Posterior cingulate gyrus (tissue), 11 donors: Measurements from ENCODE around the gene FUS.
A peak's percentile ranks its signal among the peaks of the same experiment; 100 is the strongest.
"Not testable (repeated sequence)": the region's sequence is repeated elsewhere in the genome, so short reads cannot be mapped to it uniquely, and the experiment has no call there.

Source experiments
- DNase-seq, 10 donors: peaks; one replicate each; pipeline versions ENCODE4 v3.0.0 to v3.0.0-alpha.2; 2020 to 2021; ENCODE audit warnings: mixed read lengths in 3 of 10
- intact Hi-C: fragments of 100-400 bp; cut with DNase I; formaldehyde crosslinking; loops from one replicate; pipeline ENCODE4 v1.15.1; 2023

The FUS gene

DNA sequence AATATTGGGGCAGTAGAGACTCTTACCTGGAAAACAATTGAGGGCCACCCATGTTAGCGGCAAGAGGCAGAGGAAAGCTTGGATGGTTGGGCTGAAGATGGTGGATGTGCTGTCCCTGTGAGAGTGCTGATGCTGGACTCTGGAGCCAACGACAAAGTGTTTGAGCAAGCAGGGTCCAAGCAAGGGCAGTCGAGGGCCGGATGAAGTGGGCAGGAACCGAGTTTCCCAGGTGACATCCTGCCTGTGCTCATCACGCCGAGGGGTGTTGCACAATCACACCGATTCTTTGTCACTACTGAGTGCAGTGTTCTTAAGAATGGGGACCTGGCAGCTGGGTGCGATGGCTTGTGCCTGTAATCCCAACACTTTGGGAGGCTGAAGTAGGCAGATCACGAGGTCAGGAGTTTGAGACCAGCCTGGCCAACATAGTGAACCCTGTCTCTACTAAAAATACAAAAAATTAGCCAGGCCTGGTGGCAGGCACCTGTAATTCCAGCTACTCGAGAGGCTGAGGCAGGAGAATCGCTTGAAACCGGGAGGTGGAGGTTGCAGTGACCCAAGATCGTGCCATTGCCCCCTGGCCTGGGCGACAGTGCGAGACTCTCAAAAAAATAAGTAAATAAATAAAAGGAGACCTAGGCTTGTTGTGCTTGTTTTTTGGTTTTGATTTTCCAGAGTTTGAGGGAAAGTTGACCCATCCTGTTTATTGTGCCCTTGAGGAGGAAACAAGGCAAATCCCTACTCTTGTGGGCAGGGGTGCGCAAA, 16.6 kb downstream of the FUS start:
- intact Hi-C loops = no loop called here
- peak in 2 of 10 donors; percentile 46 to 58 for DNase-seq

DNA sequence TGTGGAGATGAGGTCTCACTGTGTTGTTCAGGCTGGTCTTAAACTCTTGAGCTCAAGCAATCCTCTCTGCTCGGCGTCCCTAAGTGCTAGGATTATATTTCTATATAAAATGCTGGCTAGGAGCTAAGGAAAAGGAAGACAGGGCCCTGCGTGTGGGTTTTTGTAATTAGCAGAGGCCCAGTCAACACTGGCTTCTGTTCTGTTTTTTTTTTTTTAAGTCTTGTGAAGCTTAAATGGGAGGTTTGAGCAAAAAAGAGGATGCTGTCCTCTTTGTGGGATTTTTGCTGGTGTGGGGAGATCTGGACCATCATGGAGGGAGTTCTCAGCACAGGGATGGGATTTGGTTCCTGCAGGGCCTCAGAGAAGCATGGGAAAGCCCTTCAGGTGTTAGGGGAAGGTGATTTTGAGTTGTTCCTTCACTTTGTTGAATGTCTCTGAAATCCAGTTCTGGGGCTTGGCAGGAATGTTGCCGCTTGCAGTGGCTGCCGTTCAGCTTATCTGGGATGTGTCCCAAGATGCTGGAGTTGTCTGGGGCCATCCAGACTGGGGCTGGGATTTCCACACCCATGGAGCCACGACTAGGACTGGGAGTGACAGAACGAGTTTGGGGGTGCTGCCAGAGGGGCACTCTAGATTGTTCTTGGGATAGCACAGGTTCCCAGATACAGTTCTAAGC, 18.4 kb downstream of the FUS start:
- DNase-seq = peak in 2 of 10 donors; percentile 8 to 11
- intact Hi-C loops = no loop called here

DNA sequence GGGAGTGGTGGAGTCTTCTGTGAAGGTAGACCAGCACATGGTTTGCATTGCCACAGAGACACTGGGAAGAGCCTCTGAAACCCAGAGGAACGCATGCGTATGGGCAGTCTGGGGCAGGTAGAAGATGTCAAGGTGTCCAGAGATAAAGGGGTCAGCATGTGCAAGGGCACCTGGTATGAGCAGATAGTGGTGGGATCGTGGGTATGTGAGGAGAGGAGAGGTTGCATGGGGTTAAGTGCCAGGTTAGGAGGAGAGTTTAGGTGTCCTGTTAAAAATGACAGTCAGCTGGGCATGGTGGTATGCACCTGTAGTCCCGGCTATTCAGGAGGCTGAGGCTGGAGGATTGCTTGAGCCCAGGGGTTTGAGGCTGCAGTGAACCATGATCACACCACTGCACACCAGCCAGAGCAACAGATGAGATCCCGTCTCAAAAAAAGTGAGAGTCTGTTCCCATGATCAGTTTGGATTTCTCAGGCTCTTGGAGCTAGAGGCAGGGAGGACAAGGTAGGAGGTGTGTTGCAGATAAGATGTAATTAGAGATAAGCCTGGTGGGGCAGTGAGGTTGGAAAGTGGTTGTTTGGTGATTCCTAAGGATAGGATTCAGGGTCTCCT, 19.6 kb downstream of the FUS start:
- intact Hi-C loops = no loop called here
- DNase-seq = peak in 2 of 10 donors; percentile 12

DNA sequence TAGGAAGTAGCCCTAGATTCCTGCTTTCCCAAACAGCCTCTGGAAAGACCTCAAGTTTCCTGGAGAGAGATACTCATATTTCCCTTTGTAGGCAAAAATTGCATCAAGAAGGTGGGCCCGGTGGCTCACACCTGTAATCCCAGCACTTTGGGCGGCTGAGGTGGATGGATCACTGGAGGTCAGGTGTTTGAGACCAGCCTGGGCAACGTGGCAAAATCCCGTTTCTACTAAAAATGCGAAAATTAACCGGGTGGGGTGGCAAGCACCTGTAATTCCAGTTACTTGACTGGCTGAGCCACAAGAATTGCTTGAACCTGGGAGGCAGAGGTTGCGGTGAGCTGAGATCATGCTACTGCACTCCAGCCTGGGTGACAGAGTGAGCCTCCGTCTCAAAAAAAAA, 20.2 kb downstream of the FUS start:
- intact Hi-C loops = not testable (repeated sequence)
- DNase-seq = peak in 2 of 10 donors; percentile 45 to 59

- DNase-seq = peak in 2 of 10 donors; percentile 5 to 54
- intact Hi-C loops = no loop called here
Measured at GRCh38 chr16:31200821-31201568, 21.1 kb downstream of the FUS start.

DNA sequence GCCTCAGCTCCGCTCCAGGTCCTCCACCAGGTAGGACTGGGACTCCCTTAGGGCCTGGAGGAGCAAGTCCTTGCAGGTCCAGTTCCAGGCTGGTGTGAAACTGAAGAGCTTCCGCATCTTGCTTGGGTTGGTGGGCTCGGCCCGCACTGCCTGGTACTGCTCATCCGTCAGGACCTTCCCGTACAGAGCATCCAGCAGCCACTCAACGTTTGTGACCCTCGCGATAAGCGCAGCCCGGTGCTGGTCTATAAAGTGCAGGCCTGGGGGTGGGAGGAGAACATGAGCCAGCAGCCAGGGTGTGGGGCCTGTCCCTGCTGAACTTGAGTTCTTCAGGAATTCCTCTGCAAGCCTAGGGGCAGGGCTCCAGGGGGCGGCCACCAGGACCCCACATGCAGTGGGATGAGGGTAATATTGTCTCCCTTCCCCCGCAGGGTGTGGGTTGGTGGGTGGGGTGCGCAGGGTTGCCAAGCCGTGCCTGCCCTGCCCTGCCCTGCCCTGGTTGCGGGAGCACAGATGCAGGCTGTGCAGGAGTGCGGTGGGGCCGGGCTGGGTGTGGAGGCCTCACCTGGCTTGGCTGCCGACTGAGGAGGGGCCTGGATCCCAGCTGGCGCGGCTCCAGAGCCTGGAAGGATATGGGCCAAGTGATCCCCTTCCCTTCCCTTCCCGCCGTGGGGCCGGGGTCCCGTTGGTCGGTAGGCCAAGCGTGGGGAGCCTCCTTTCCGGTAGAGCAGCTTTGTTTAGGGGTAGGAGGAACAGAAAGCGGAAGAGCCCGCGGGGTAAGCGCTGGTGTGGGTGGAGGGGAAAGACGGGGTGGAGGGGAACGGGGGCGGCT, 21.9 kb downstream of the FUS start:
- peak in 3 of 10 donors; percentile 24 to 85 (median 70) for DNase-seq
- intact Hi-C loops = no loop called here

- DNase-seq = peak in 3 of 10 donors; percentile 81 to 89 (median 82)
- intact Hi-C loops = no loop called here
Measured at GRCh38 chr16:31202414-31203375, 22.8 kb downstream of the FUS start, which contains the start of gene PYCARD. Gene PYCARD, minus strand, starts transcription at chr16:31202760. Its CDS starts 70 bp downstream, at chr16:31202690.

GRCh38 chr16:31204871-31205666, 25.1 kb downstream of the FUS start:
- DNase-seq = peak in 2 of 10 donors; percentile 9 to 36
- intact Hi-C loops = no loop called here

DNA sequence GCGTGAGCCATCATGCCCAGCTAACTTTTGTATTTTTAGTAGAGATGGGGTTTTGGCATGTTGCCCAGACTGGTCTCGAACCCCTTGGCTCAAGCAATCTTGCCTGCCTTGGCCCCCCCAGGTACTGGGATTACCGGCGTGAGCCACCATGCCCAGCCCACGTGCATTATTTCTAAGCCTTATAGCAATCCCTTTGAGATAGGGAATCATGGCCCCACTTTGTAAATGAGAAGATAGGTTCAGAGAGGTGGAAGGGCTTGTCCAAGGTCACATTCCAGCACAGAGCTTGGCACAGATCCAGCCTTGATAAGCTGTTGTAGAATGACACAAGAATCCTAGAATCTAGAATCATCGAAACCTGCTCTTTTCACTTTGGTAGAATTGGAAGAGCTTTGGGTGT, 26.8 kb downstream of the FUS start:
- DNase-seq = peak in 2 of 10 donors; percentile 3 to 63
- intact Hi-C loops = no loop called here

DNA sequence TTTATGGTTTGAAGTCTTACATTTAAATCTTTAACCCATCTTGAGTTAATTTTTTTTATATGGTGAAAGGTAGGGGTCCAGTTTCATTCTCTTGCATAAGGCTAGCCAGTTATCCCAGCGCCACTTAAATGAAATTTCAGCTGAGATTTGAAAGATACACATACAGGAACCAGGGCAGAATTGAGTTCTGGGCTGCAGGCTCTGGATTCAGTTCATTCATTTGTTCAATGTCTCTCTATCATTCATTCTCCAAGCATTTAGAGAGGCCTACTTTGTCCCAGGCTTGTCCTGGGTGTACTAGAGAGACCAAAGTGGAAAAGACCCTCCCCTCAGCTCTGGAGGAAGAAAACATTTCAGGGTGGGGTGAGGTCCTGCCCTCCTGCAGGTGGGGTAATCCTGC, 33.4 kb downstream of the FUS start:
- intact Hi-C loops = no loop called here
- peak in 1 of 10 donors; percentile 3 for DNase-seq

GRCh38 chr16:31213877-31214707, 34.2 kb downstream of the FUS start, which contains the start of gene TRIM72:
Gene TRIM72, plus strand, starts transcription at chr16:31214119. Its CDS starts 620 bp downstream, at chr16:31214739.
- intact Hi-C loops = no loop called here
- peak in 3 of 10 donors; percentile 40 to 56 (median 49) for DNase-seq

GRCh38 chr16:31214708-31215286, 34.9 kb downstream of the FUS start:
- DNase-seq = peak in 3 of 10 donors; percentile 68 to 83 (median 77)
- intact Hi-C loops = no loop called here

GRCh38 chr16:31215287-31216162, 35.6 kb downstream of the FUS start:
- peak in 6 of 10 donors; percentile 28 to 89 (median 54) for DNase-seq
- intact Hi-C loops = no loop called here

DNA sequence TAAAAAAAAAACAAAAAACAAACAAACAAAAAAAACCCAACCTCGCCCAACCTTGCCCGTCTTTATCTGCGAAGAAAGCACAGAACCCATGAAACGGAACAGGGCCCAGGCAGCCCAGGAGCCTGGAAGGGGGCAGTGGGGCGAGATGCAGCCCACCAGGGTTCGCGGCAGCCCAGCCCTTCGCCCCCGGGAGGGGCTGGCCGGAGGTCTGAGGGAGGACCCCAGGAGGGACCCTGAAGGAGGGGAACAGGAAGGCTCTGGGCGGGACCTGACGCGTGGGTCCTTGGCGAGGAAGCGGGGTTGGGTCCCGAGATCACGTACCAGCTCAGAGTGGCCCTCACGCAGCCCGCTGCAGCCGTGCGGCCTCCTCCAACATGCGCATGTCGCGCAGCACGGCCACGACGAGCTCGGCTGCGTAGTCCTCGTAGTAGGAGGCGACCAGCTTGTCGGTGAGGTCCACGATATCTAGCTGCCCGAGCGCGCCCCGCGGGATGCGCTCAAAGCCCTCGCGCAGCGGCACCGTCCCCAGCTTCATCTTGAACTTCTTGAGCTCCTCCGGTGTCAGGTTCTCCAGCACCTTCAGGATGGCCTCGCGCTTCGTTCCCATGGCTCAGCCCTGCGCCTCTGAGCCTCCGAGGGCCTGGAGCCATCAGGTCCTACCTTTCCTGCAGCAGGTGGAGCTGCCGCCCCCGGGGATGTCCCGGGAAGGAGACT, 36.6 kb downstream of the FUS start, which contains the start of gene PYDC1:
Gene PYDC1, minus strand, starts transcription at position 714 of the 714 bp plus-strand sequence. Its CDS starts 107 bp downstream, at position 607.
- intact Hi-C loops = no loop called here
- DNase-seq = peak in 5 of 10 donors; percentile 12 to 85 (median 74)
